MM.1S (cell line): Measurements from ENCODE around the gene GRPR.

Experiments
- CTCF ChIP-seq: fragments of 300-600 bp; sonication (generic); IDR thresholded peaks from 2 replicates; pipeline ENCODE4 v1.5.1; 2016; ENCODE audit warnings: antibody characterized with exemption, low read length, mixed read lengths
- EZH2 ChIP-seq: fragments of 300-600 bp; sonication (generic); optimal IDR thresholded peaks from 2 replicates; pipeline ENCODE3; 2017; ENCODE audit warnings: low read depth, mild to moderate bottlenecking, antibody characterized with exemption, low read length, mixed read lengths
- EZH2phosphoT487 ChIP-seq: fragments of 300-600 bp; sonication (generic); IDR thresholded peaks from 2 replicates; pipeline ENCODE4 v1.6.1; 2018; ENCODE audit warnings: antibody characterized with exemption, low read length

GRCh38 chrX:16199343-16199742, 76.0 kb downstream of the GRPR start:
- TF ChIP-seq CTCF: no peak
- TF ChIP-seq EZH2phosphoT487: no peak
- no peak for TF ChIP-seq EZH2
